Smooth muscle cell (in vitro differentiated cells): ENCODE measurements around the gene LGI4. TPM values are rescaled to one million over a fixed set of nuclear protein-coding genes. Genes with fewer than 3 reads are reported as not detected.

Experiments
- DNase-seq: peaks from one replicate; lab custom pipeline; 2025; ENCODE audit not compliant: unreplicated experiment; lab: John Stamatoyannopoulos, UW
- H2AFZ ChIP-seq: fragments of 200-600 bp; sonication (generic); 2 replicates; pipeline ENCODE4 v1.6.0; 2016; ENCODE audit warnings: antibody characterized with exemption, low read depth, mild to moderate bottlenecking
- H3F3A ChIP-seq: fragments of 200-600 bp; sonication (generic); 2 replicates; pipeline ENCODE4 v1.6.0; 2017; ENCODE audit warnings: antibody characterized with exemption, low read depth
- H3K27ac ChIP-seq: fragments of 200-600 bp; sonication (generic); 2 replicates; pipeline ENCODE4 v1.5.1; 2016; ENCODE audit warnings: low read depth, mild to moderate bottlenecking
- H3K27me3 ChIP-seq: fragments of 200-600 bp; sonication (generic); 2 replicates; pipeline ENCODE4 v1.6.1; 2016; ENCODE audit warnings: low read depth, mild to moderate bottlenecking
- H3K36me3 ChIP-seq: fragments of 200-600 bp; sonication (generic); 2 replicates; pipeline ENCODE4 v1.5.1; 2016; ENCODE audit warnings: low read depth
- H3K4me1 ChIP-seq: fragments of 200-600 bp; sonication (generic); 2 replicates; pipeline ENCODE4 v1.5.1; 2016; ENCODE audit warnings: low read depth
- H3K4me2 ChIP-seq: fragments of 200-600 bp; sonication (generic); 2 replicates; pipeline ENCODE4 v1.6.0; 2016; ENCODE audit warnings: mild to moderate bottlenecking
- H3K4me3 ChIP-seq: fragments of 200-600 bp; sonication (generic); 2 replicates; pipeline ENCODE4 v1.5.1; 2016; ENCODE audit warnings: mild to moderate bottlenecking
- H3K79me2 ChIP-seq: fragments of 200-600 bp; sonication (generic); 2 replicates; pipeline ENCODE4 v1.6.0; 2016; ENCODE audit warnings: low read depth, mild to moderate bottlenecking
- H3K9ac ChIP-seq: fragments of 200-600 bp; sonication (generic); 2 replicates; pipeline ENCODE4 v1.6.0; 2016; ENCODE audit warnings: low read depth
- H3K9me3 ChIP-seq: fragments of 200-600 bp; sonication (generic); replicated peaks from 2 replicates; pipeline ENCODE4 v1.5.1; 2016; ENCODE audit warnings: low read depth
- H4K20me1 ChIP-seq: fragments of 200-600 bp; sonication (generic); 2 replicates; pipeline ENCODE4 v1.6.0; 2016; ENCODE audit warnings: low read depth
- WGBS: methylation state at CpG from one replicate; pipeline ENCODE4 v1.1.7; 2016; ENCODE audit warnings: low lambda C conversion rate; 5-methylcytosine and 5-hydroxymethylcytosine counted together
- polyA plus RNA-seq: library from polyadenylated mRNA; unstranded; fragments of >200 nt; fragmentation: Nextera tagmentation; extraction: Ambion mirVana; gene quantifications from 2 replicates; pipeline ENCODE4 v1.2.1, GENCODE V29; 2016
- total RNA-seq: library from RNA; depleted of rRNA; stranded (reverse); fragments of >200 nt; gene quantifications from 2 replicates; pipeline ENCODE4 v1.2.3, GENCODE V29; 2014
- TF ChIP-seq, protein P1 (sequence below): fragments of 200-600 bp; sonication (generic); IDR thresholded peaks from 2 replicates; pipeline ENCODE4 v1.5.1; 2017; ENCODE audit warnings: borderline replicate concordance, mild to moderate bottlenecking, antibody characterized with exemption; ENCODE audit not compliant: insufficient read depth, poor library complexity, severe bottlenecking

The LGI4 gene
- total and polyA plus RNA-seq, 2 experiments from 2014 or later = 0.17 to 0.22 TPM

DNA sequence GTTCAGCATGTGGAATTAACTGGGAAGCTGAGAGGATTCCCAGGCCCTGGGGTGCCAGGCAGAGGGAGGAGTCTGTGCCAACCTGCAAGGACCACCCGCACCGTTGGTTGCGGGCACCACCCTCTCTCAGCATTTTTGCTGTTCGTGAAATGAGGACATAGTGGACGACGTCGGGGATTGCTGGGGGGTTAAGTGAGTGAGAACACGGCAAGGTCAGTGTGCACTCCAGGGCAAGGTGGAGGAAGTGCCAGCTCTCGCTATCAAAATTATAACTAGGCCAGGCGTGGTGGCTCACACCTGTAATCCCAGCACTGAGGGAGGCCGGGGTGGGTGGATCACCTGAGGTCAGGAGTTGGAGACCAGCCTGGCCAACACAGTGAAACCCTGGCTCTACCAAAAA, 17.1 kb downstream of the LGI4 start:
- Histone ChIP-seq H4K20me1 (no peaks in the 10 kb centered on the region), H3K4me3 (no peak overlapping the region), H3F3A (no peaks in the 10 kb centered on the region), H3K36me3 (no peaks in the 10 kb centered on the region), H3K9me3 (no peaks in the 10 kb centered on the region), H3K4me1 (peaks cover 10% of the 10 kb centered on the region), H3K4me2 (no peak overlapping the region), H3K27ac (no peak overlapping the region), H3K9ac (no peak overlapping the region), H3K79me2 (no peaks in the 10 kb centered on the region), H3K27me3 (no peaks in the 10 kb centered on the region), H2AFZ (no peak overlapping the region)
- TF ChIP-seq, protein P1, sequence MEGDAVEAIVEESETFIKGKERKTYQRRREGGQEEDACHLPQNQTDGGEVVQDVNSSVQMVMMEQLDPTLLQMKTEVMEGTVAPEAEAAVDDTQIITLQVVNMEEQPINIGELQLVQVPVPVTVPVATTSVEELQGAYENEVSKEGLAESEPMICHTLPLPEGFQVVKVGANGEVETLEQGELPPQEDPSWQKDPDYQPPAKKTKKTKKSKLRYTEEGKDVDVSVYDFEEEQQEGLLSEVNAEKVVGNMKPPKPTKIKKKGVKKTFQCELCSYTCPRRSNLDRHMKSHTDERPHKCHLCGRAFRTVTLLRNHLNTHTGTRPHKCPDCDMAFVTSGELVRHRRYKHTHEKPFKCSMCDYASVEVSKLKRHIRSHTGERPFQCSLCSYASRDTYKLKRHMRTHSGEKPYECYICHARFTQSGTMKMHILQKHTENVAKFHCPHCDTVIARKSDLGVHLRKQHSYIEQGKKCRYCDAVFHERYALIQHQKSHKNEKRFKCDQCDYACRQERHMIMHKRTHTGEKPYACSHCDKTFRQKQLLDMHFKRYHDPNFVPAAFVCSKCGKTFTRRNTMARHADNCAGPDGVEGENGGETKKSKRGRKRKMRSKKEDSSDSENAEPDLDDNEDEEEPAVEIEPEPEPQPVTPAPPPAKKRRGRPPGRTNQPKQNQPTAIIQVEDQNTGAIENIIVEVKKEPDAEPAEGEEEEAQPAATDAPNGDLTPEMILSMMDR = no peak
- 87% methylated on average over 11 of the region's 11 CpGs for WGBS
- no peak for DNase-seq

DNA sequence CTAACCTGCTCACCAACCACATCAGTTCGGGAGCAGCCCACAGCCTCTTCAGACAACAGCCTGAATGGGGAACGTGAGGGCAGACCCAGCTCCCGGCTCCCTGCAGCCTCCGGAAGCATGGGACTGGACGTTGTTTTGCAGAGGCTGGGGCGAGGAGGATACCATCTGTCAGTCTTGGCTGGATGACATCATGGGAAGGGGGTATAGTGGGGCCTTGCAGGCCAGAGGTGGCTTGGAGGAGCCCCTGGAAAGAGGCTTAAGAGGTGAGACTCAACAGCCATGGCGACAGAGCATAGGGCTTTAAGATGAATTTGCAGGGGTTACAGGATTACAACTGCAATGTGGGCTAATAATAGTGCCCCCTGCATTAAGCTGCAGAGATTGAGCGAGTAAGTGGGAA, 17.7 kb downstream of the LGI4 start:
- H3K4me3 ChIP-seq = peak overlapping the region; percentile 43
- H3K27ac ChIP-seq = no peak overlapping the region
- TF ChIP-seq, protein P1 = no peak
- H3K4me1 ChIP-seq = peaks cover 7% of the 10 kb centered on the region
- no peaks in the 10 kb centered on the region for H3K36me3 ChIP-seq
- H3K4me2 ChIP-seq = no peak overlapping the region
- no peaks in the 10 kb centered on the region for H3K79me2 ChIP-seq
- H2AFZ ChIP-seq = no peak overlapping the region
- DNase-seq = no peak
- H3K9me3 ChIP-seq = no peaks in the 10 kb centered on the region
- WGBS = 68% methylated on average over 8 of the region's 8 CpGs
- H3K27me3 ChIP-seq = no peaks in the 10 kb centered on the region
- no peak overlapping the region for H3K9ac ChIP-seq
- H4K20me1 ChIP-seq = no peaks in the 10 kb centered on the region
- no peaks in the 10 kb centered on the region for H3F3A ChIP-seq

DNA sequence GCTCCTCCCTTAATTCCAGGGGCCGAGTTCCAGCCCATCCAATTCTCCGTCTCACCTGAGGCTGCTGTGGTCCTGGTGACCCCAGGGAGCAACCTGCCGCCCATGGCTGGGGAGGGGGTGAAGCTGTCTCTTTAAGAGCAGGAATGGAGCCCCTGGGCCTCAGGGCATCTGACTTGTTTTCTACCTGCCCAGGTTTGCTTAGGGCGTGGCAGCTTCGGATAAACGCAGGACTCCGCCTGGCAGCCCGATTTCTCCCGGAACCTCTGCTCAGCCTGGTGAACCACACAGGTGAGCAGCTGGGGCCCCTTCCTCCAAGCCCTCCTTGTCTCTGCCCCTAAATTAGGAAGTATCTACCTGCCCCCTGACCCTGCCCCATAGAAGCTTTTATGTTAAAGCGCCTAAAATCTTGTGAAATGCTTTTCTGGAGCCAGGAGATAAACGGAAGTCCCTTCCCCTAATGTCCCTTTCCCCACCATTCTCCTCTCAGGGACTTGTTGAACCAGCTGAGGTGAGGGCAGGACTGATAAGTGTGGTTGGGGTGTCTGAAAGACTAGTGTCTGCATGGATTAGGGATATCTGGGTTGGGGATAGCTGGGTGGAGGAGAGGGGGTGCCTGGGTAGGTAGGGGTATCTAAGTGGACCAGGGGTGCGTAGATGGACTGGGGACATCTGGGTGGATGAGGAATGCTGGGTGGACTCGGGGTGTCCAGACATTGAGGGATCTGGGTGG, 18.6 kb downstream of the LGI4 start:
- Histone ChIP-seq H3K4me2 (peak overlapping the region; percentile 40), H3K9ac (no peak overlapping the region), H3K27ac (no peak overlapping the region), H3K9me3 (no peaks in the 10 kb centered on the region), H3K4me1 (peaks cover 7% of the 10 kb centered on the region), H3K27me3 (no peaks in the 10 kb centered on the region), H4K20me1 (no peaks in the 10 kb centered on the region), H2AFZ (no peak overlapping the region), H3F3A (no peaks in the 10 kb centered on the region), H3K36me3 (no peaks in the 10 kb centered on the region), H3K4me3 (peak overlapping the region; percentile 43), H3K79me2 (no peaks in the 10 kb centered on the region)
- TF ChIP-seq, protein P1 = no peak
- DNase-seq = no peak
- 67% methylated on average over 13 of the region's 13 CpGs for WGBS
